Esophagus muscularis mucosa (tissue), 3 donors: ENCODE measurements around the gene CAPN2.

Experiments used
- CTCF ChIP-seq, 3 experiments: fragments of 200-600 bp in 2 of 3; fragments of 450-650 bp in 1 of 3; sonication (generic) in 2 of 3; IDR thresholded peaks; one replicate each; pipeline ENCODE4 v1.5.1; 2017 to 2019; ENCODE audit warnings: antibody characterized with exemption in 3 of 3, mild to moderate bottlenecking in 2 of 3, moderate library complexity in 1 of 3
- POLR2A ChIP-seq: fragments of 450-650 bp; IDR thresholded peaks from one replicate; pipeline ENCODE4 v1.6.1; 2017; ENCODE audit warnings: antibody characterized with exemption, moderate library complexity, mild to moderate bottlenecking, low read depth

DNA sequence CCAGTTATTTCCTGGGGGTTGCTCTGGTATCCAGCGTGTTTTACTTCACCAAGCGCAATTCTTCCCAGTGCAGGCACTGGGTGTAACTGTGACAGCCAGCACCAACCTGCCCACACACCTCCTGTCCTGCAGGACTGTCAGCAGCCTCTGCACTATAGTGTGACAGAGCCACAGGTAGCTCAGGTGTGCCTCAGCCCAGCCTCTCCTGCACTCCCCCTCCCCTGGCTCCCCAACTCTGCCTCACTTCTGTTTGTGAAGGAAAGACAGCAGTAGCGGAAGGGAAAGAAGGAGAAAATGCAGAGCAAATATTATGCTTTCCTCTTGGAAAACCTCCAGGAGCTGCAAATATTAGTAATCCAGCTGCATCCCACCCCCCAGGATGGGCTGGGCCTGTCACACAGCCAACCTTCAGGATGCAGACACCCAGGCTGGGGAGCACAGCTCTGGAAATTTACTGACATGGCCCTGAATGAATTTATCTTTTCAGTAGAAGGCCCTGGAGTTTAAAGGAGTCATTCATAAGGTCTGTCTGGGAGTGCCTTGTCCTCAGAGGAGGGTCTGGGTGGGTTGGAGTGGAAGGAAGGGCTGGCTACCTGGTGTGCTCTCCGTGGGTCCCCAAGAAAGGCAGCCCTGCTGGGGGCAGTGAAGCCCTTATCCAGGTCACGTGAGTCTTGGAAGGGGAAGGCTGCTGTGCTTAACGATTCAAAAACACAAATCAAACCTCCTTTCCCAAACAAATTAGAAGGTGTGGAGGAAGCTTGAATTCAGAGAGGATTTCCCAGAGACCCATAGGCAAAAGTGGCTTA lies 20.9 kb downstream of the CAPN2 start:
- no peak for TF ChIP-seq POLR2A
- no peak for TF ChIP-seq CTCF (IDR thresholded peaks at IDR 0.05)
